Medulla oblongata (tissue), 1 donor: ENCODE data around the gene TECPR2.

Experiments
- DNase-seq: peaks from one replicate; pipeline ENCODE4 v3.0.0-alpha.2; 2015; ENCODE audit errors: extremely low spot score

TECPR2 gene

GRCh38 chr14:102427642-102428041, 64.9 kb downstream of the TECPR2 start:
- DNase-seq: no peak

GRCh38 chr14:102430212-102430908, 67.6 kb downstream of the TECPR2 start:
- no peak for DNase-seq

- no peak for DNase-seq
These were observed 69.0 kb downstream of the TECPR2 start for GRCh38 chr14:102431751-102432150.

GRCh38 chr14:102434647-102435175, 72.0 kb downstream of the TECPR2 start:
- no peak for DNase-seq

GRCh38 chr14:102437997-102438915, 75.5 kb downstream of the TECPR2 start:
- DNase-seq: peak; percentile 93

- no peak for DNase-seq
These were observed 76.8 kb downstream of the TECPR2 start for GRCh38 chr14:102439556-102439955.

- DNase-seq: no peak
These were observed 77.7 kb downstream of the TECPR2 start for GRCh38 chr14:102440392-102440791.

GRCh38 chr14:102442241-102443211, 79.8 kb downstream of the TECPR2 start:
- DNase-seq: no peak

GRCh38 chr14:102445066-102445465, 82.3 kb downstream of the TECPR2 start:
- peak; percentile 78 for DNase-seq

GRCh38 chr14:102445641-102446040, 82.9 kb downstream of the TECPR2 start:
- DNase-seq: no peak

- DNase-seq: no peak
These were observed 87.7 kb downstream of the TECPR2 start for GRCh38 chr14:102450206-102451063.

GRCh38 chr14:102451064-102451352, 88.3 kb downstream of the TECPR2 start:
- DNase-seq: peak; percentile 73

- no peak for DNase-seq
These were observed 89.6 kb downstream of the TECPR2 start for GRCh38 chr14:102452302-102452701.

GRCh38 chr14:102454711-102455110, 92.0 kb downstream of the TECPR2 start:
- DNase-seq: no peak

GRCh38 chr14:102457509-102457908, 94.8 kb downstream of the TECPR2 start:
- DNase-seq: no peak

GRCh38 chr14:102461490-102462338, 99.0 kb downstream of the TECPR2 start:
- DNase-seq: no peak

- no peak for DNase-seq
These were observed 99.7 kb downstream of the TECPR2 start for GRCh38 chr14:102462391-102462790.

- DNase-seq: no peak
These were observed 101.3 kb downstream of the TECPR2 start for GRCh38 chr14:102464006-102464405.

- DNase-seq: no peak
These were observed 102.2 kb downstream of the TECPR2 start for GRCh38 chr14:102464846-102465341.

- no peak for DNase-seq
These were observed 106.5 kb downstream of the TECPR2 start for GRCh38 chr14:102469261-102469660.
